Right lobe of liver (tissue), 4 donors: Measurements from ENCODE around the gene NOL4L.

Source experiments
- CTCF ChIP-seq, 4 donors: fragments of 200-600 bp in 3 of 4; fragments of 450-650 bp in 1 of 4; IDR thresholded peaks; one replicate each; pipeline versions ENCODE4 v1.5.1 to v1.8.0; 2016 to 2022; ENCODE audit warnings: antibody characterized with exemption in 4 of 4, mild to moderate bottlenecking in 2 of 4
- POLR2A ChIP-seq: fragments of 450-650 bp; IDR thresholded peaks from one replicate; pipeline ENCODE4 v1.6.1; 2017; ENCODE audit warnings: antibody characterized with exemption, mild to moderate bottlenecking
- donor health status: DM: no; HTN: no; CAD: no.
- donor health status: DM: no; HTN: no; CAD: no.
- donor health status: DM: no; HTN: yes; CAD: no.

- TF ChIP-seq CTCF (IDR thresholded peaks at IDR 0.05) (no peak), POLR2A (no peak)
Observed at GRCh38 chr20:32563311-32564272, 21.5 kb downstream of the NOL4L start.
